HG02973 (cell line): ENCODE data around the gene GNAI2.
"Not testable (repeated sequence)": the region's sequence is repeated elsewhere in the genome, so short reads cannot be mapped to it uniquely, and the experiment has no call there.

Source experiments
- ATAC-seq: cut with Tn5 transposase; IDR thresholded peaks from one replicate; pipeline ENCODE4 v1.9.1; 2021; ENCODE audit warnings: moderate library complexity; ENCODE audit not compliant: unreplicated experiment

The GNAI2 gene

GRCh38 chr3:50243543-50243895 lies 7.5 kb downstream of the GNAI2 start:
- no peak for ATAC-seq

DNA sequence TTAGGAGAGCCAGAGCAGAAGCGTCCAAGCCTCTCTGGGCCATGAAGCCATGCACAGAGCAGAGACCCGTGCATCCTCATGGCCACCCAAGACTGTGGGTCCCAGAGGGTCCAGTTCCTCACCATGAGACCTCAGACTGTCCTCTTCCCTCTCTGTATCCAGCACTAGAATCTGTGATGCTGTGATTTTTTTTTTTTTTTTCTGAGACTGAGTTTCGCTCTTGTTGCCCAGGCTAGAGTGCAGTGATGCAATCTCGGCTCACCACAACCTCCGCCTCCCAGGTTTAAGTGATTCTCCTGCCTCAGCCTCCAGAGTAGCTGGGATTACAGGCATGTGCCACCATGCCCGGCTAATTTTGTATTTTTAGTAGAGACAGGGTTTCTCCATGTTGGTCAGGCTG lies 8.8 kb downstream of the GNAI2 start:
- ATAC-seq, result not testable (repeated sequence)

GRCh38 chr3:50245251-50245745 lies 9.3 kb downstream of the GNAI2 start:
- ATAC-seq, result no peak

- ATAC-seq, result peak; percentile 63
Observed at GRCh38 chr3:50245831-50246516, 10.0 kb downstream of the GNAI2 start.

- peak; percentile 43 for ATAC-seq
Observed at GRCh38 chr3:50246517-50246954, 10.5 kb downstream of the GNAI2 start.

DNA sequence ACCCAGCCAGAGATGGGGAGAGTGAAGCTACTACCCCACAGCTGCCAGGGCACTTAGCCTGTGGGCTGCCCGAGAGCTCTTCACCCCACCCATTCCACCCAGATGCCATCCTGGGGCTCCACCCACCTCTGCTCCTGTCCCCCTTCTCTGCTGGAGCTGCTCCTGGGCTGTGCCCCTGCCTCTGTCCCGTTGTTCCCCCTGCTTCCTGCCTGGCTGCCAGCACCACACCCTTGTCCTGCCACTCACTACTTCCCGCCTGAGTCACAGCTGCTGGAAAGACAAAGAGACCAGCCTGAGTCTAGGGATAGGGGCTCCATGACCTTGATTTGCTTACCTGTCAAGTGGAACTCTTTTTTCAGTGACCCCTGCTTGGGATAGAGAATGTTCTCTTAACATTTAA lies 12.4 kb downstream of the GNAI2 start:
- no peak for ATAC-seq

GRCh38 chr3:50249457-50249856 lies 13.5 kb downstream of the GNAI2 start:
- ATAC-seq, result no peak

- no peak for ATAC-seq
Observed at GRCh38 chr3:50250514-50250913, 14.5 kb downstream of the GNAI2 start.

DNA sequence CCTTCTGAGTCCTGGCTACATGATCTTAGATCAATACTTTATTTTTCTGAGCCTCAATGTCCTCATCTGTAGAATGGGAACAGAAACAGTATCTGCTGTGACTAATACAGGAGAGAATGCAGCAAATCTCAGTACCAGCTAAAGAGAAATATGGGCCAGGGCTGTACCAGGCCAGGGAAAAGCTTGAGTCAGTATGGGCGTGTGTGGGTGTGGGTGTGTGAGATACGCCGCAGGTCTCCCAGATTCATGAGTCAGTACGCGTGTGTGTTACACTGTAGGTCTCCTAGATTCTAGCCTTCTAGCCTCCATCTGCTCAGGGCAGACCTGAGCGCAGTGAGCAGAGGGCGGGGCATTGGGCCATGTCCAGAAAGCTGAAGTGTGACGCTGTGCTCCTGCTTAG lies 15.2 kb downstream of the GNAI2 start:
- ATAC-seq, result no peak

GRCh38 chr3:50254577-50255250 lies 18.7 kb downstream of the GNAI2 start:
- ATAC-seq, result no peak

DNA sequence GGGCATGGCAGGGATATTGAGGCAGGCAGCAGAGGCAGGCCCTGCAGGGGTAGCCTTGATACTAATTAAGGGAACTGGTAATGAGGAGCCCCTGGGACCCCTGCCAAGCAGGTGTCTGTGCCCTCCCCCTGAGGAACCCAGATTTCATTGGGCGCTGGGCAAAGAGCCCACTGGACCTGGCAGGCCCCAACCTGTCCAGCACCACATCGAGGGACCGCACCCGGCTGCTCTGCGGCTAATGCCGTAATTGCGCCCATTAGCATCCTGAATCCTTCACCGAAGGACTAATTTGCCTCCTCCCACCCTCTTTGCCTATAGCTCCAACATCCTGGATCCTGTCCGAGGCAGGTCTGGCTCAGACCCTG lies 19.2 kb downstream of the GNAI2 start:
- no peak for ATAC-seq

DNA sequence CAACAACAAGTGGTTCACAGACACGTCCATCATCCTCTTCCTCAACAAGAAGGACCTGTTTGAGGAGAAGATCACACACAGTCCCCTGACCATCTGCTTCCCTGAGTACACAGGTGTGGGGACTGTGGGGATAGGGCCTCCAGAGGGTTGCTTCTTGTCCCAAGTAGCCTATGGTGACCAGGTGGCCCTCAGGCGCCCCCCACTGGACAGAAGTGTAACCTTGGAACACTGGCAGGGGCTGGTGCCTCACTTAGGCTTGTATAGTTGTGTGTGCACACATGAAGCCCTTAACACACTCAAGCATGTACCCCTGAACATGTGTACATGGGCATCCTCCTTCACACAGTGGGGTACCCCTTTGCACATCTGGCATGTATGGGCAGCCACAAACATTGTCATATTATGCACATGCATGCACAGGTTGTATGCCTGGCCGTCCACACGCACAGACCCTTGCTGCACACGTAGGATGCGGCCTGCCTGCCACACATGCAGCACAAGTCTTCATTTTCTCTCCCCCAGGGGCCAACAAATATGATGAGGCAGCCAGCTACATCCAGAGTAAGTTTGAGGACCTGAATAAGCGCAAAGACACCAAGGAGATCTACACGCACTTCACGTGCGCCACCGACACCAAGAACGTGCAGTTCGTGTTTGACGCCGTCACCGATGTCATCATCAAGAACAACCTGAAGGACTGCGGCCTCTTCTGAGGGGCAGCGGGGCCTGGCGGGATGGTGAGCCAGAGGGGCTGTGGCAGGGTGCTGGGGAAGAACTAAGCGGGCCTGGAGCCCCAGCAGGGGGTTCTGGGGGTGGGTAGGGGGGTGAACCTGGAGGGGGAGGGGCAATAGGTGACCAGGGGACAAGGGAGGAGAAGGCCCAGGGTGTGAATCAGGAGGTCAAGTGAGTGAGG lies 21.2 kb downstream of the GNAI2 start:
- no peak for ATAC-seq

GRCh38 chr3:50258029-50258680 lies 22.2 kb downstream of the GNAI2 start:
- ATAC-seq, result no peak

GRCh38 chr3:50258979-50259378 lies 23.0 kb downstream of the GNAI2 start:
- ATAC-seq, result no peak

- no peak for ATAC-seq
Observed at GRCh38 chr3:50259432-50260026, 23.5 kb downstream of the GNAI2 start.

DNA sequence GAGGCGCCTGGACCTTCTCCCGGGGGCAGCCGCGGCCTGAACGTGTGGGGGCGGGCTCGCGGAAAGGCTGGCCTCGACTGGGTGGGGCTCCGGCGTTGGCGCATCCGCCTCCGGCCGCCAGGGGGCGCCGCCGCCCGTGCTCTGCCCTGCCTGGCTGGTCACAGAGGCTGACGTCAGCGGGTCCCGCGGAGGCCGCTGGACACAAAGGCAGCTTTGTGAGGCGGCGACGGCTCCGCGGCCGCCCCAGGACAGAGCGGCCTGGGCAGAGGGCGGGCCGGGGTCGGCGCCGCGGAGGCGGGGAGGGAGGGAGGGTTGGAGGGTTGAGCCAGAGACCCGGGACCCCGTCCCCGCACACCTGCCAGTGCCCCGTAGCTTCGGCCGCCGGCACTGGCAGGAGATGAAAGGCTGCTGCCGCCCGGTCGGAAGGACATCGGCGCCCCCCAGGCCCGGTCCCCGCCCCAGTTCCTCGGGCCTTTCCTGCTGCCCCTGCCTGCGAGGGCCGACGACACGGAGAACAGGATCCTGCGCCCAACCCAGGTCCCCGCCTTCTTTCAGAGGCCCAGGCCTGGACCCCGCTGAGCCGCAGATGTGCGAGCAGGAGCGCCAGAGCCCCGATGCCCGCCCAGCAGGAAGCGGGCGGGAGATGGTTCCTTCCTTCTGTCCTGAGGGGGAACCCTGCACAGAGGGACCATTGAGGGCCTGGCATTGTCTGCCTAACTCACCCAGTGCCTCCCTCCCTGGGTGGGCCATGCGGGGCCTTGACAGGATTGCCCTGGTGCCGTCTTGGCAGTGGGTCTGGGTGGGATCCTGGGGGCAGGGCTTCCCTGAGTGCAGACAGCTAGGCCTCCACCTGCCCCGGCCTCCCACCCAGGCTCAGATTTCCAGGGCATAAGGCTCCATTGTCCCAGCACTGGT lies 24.3 kb downstream of the GNAI2 start:
- no peak for ATAC-seq

- no peak for ATAC-seq
Observed at GRCh38 chr3:50260942-50261441, 25.0 kb downstream of the GNAI2 start.

- ATAC-seq, result no peak
Observed at GRCh38 chr3:50261505-50261904, 25.5 kb downstream of the GNAI2 start.

GRCh38 chr3:50262200-50262599 lies 26.2 kb downstream of the GNAI2 start:
- not testable (repeated sequence) for ATAC-seq
